Inferior parietal cortex (tissue), 1 donor: ENCODE measurements around the gene TTLL6.
"Not testable (repeated sequence)": the region's sequence is repeated elsewhere in the genome, so short reads cannot be mapped to it uniquely, and the experiment has no call there.

Experiments
- DNase-seq: peaks from one replicate; pipeline ENCODE4 v3.0.0-alpha.2; 2016; ENCODE audit errors: extremely low spot score

The TTLL6 gene

DNA sequence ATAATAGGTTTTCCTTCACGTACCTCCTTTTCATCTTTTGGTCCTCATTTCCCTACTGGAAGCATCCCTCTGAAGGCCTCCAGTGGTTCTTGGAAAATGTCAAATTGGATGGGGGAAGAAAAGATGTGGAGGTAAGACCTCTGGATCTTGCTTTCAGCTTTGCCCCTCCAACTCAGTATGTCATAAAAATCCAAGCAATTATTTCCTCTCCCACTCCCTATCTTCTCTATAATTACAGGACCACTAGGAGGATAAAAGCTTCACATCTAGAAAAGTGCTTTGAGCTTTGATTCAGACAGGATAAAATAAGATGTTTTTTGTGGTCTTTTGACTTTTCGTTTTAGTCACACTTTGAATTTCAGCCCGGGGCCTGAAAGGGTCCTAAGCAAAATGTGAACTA lies 1.7 kb downstream of the TTLL6 start:
- no peak for DNase-seq

DNA sequence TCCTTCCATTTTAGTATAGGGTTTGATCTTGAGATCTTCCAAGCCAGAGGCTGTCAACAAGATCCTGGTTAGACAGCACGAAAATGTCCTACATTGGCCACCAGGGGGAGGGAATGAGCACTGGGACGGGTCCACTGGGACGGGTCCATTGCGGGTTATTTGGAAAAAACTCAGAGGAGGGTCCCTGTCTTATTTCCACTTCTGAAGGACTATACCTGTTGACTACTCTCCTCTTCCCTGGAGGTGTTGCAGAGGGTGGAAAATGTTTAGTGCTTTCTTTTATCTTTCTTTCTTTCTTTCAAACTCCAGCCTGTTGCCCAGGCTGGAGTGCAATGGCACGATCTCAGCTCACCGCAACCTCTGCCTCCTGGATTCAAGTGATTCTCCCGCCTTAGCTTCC lies 2.5 kb downstream of the TTLL6 start:
- DNase-seq = no peak

DNA sequence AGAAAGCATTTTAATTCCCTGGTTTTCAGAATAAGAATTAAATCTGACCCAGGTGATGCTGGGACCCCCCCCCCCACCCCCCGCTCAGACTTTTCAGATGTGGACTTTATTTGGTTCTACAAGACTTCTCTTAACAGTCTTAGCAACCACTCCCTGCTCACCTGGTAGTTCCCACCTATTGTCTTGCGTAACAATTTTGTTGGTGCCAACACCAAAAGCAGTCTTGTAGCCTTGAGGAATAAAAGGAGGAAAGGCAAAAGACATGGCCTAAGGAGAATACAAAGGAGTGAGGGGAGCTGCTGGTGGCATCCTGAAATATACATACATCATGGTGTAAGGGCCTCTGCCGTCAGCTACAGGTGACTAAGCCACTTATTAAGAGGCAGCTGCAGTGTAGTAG lies 5.0 kb downstream of the TTLL6 start:
- no peak for DNase-seq

DNA sequence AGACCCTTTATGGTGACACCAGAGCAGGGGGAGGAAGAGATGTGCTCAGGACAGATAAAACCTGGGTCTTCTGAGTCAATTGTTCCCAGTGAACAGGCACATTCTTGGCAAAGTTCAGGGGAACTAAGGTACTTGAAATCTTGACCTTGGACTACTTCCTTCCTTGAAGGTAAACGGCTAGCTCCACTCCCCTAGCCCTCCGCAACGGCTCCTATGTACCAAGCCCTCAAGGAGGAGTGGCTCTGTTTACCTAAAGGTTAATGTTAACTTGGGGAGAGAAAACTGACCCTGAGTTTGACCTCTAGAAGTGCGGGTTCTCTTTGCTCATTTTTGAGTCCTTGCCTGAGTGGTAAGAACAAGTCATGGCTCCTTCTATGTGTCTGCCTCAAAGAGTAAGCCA lies 7.8 kb downstream of the TTLL6 start:
- no peak for DNase-seq

DNA sequence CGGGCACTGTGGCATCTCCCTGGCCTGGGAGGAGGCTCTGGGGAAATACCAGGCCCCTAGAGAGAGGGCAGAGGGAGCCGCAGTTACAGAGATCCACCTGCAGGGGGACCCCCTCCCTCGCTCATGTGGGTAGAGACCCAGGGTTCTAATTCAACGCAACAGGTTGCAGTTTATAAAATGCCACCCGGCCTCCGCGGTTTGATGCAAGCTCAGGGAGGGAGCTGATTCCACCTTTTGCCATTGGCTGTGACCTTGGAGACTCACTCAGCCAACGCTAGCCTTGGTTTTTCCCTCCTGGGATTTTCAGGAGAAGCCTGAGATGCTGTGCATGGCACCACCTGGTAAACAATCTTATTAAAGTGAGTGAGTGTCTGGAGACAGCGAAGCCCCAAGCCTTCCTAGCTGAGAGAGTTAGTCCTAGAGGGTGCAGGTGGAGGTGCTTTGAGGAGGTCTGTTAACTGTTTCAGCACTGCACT lies 12.1 kb downstream of the TTLL6 start:
- peak; percentile 65 for DNase-seq

DNA sequence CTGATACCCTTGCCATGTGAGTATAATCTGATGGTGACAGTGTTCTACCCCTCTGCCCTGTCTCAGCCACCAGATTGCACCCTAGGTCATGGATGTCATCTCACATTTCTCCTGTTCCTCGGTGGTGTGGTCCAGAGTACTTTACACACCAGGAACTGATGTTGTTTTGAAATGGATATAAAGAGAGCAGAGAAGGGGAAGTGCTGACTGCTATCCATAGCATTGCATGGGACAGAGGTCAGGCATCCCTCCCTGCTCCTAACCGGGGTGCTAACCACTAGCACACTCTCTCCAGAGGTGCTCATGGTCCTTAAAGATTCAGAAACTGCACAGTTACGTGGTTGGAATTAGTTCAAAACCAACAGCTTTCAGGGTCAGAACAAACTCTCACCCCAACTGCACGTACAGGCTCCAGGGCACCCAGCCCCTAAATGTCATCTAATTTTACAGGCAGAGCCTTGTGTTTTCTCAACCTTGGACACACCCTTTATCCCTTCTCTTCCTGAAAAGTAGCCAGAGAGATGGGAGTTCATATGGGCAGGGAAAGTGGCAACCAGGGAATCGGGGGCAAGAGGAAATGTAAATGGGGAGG lies 16.3 kb downstream of the TTLL6 start:
- no peak for DNase-seq

DNA sequence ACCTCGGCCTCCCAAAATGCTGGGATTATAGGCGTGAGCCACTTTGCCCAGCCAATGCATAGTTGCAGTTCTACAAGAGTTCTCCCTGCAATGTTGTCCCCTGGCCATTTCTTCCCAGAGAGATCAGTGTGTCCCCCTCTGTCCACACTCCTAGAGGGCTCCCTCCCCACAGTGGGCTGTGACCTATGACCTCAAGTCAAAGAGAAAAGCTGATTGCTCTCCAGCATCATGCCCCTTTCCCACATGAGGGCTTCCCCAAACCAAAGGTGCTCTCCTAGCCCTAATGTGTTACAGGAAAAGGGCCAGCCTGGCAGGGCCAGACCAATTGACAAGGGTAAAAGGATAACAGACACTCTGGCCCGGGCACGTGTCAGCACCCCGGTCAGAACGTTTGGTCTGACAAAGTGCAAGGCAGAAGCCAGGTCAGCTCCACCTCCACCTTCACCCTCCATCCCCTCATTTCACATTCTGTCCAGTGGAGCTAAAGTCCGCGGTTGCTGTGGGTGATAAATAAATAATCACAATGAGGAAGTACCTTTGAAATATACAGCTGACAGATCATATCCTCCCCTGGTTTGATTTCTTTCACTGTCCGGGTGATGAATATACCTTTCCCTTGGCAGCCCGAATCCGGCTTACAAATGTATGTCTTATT lies 17.8 kb downstream of the TTLL6 start:
- DNase-seq = no peak

DNA sequence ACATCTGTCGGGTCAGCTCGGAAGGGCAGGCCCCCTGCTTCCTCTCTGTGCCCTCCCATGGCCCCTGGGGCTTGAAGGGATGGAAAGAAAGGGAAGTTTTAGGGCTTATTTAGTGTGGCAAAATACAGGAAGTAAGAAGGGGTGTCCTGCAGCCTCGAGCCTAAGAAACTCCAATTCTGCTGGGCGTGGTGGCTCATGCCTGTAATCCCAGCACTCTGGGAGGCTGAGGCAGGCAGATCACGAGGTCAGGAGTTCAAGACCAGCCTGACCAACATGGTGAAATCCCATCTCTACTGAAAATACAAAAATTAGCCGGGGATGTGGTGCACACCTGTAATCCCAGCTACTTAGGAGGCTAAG lies 20.9 kb downstream of the TTLL6 start:
- not testable (repeated sequence) for DNase-seq

DNA sequence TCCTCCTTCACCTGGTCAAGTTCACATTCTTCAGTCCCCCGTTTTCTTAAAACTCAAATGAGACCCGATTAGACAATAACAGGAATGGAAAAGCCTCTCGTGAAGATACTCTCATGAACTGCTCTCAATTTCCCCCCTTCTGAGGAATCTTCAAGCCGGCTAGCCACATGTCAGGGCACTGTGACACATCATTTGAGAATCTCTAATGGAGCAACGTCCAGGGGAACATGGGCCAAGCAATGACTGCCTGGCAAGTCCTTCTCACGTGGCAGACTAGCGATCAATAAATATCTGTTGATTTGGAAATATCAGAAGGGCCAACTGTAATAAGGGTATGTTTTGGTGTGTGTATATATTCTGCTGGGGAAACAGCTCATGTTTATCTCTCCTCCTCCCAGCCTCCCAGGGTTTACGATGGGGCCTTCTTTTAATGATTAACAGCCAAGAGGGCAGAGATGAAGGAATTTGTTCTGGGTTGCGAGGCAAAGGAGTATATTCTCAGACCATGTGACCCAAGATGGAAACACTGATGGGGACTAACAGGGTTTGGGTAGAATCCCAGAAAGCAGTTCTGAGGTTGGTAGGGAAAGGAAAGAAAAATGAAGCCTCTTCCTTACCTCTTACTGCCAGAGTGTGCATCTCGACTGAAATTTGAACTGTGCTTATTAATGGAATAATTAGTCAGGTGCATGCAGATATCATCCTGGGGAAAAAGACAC lies 21.4 kb downstream of the TTLL6 start:
- no peak for DNase-seq

DNA sequence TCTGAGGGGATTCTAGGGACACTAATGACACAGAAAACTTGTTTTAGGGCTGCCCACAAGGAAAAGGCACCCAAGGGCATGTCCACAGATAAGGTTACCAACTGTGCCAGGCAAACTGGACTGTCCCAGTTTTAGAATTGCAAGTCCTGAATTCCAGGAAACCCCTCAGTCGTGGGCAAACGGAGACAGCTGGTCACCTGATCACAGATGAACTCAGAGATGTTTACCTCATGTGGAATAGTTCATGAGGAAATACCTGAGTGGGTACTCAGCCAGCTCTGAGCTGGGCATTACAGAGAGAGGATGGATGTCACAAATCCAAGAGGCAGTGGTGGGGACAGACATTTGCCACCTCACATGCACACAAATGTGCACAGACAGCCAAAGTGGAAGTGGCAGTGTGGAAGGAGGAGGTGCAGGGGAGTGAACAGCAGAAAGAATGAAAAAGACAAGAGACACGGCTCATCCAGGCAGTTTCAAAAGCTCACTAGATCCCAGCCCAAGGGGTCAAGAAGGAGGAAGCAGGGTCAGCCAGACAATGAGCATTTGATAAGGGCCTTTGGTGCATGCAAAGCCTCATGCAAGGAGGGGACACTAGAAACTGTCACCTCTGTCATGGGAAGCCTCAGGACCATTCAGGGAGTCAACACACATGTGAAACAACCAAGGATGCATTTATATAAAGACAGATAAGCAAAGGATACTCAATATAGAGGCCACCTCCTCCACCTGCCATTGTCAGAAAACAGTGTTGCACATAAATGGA lies 24.8 kb downstream of the TTLL6 start:
- DNase-seq = no peak

DNA sequence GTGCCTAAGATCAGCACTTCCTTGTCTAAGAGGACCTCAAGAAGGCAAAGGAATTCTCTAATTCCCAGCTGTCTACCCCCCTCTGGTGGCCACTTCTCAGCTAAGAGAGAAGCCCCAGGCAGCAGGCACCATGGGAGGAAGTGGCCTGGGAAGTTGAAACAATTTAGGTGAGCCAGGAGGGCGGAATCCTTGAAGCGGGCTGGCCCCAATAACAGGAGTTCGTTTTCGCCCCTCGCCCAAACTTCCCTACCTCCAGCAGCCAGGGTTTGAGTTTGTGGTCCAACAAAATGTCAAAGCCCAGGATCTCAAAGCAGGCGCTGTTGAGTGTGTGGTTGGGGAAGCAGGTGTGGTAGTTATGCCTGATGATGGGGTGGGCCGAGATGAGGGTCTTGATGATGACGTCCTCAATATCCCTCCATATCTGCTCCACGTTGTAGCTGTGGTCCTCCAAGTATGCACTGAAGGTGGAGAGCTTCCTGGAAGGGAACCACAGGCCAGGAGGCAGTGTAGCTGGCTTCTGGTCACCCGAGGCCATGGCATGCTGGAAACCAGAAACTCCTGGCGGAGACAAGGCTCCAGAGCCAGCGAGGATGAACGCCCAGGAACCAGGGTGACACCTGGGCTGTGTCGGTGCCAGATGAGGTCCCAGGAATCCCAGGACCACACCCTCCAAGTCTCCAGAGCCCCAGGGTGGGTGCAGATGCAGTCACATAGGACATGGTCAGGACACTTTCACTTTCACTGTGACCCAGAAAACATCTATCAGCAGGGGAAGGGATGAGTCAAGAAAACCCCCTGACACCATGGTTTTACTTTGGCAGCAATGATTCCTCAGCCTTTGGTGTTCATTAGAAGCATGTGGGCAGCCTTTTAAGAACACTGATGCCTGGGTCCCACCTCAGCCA lies 25.6 kb downstream of the TTLL6 start:
- peak; percentile 69 for DNase-seq

DNA sequence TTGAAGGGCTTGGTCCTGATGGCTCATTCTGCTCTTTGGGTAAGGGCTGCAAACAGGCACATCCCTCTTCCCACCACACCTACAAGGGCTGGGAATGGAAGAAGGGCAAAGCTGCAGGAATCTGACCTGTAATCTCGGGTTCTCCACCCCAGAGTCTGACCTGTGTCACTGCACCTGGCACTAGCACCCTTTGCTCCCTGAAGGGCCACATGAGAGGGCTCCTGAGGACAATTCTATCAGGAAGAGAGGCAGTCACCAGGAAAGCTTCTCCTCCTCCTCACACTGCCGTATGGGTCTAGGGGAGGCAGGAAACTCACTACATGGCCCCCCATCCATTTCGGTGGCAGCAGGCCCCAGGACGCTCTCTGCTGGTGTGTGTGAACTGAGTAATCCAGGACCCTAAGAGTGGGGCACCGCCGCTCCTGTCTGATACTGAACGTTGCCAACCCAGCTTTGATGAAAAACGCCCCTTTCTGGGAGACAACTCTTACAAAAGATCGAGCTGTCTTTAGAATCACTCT lies 26.4 kb downstream of the TTLL6 start:
- DNase-seq = no peak

DNA sequence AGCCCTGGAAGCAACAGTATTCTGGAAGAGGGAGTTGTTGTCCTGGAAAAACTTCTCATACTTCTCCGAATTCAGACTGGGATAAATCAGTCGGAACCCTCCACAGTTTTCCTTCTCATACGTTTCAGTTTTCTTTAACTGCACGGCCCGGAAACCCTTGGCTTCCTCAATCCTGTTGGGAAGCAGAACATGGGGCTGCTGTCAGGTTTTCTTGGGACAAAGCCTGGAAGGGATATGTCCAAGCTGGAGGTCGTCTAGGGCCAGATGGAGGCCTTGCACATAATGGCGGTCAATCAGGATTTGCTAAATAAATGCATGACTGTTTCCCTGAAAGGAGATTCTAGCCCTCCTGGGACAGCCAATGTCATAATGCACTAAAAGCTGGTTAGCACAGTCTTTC lies 29.2 kb downstream of the TTLL6 start:
- no peak for DNase-seq

DNA sequence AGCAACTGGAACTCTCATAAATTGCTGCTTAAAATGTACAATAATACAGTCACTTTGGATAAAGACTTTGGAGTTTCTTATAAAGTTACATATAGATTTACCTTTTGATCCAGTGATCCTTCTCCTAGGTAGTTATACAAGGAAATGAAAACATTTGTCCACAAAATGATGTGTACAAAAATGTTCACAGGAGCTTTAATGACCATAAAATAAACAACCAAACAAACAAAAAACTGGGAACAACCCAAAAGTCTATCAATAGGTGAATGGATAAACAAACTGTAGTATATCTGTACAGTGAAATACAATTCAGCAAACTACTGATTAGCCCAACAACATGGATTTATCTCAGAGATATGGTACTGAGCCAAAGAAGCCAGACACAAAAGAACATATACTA lies 37.6 kb downstream of the TTLL6 start:
- no peak for DNase-seq

DNA sequence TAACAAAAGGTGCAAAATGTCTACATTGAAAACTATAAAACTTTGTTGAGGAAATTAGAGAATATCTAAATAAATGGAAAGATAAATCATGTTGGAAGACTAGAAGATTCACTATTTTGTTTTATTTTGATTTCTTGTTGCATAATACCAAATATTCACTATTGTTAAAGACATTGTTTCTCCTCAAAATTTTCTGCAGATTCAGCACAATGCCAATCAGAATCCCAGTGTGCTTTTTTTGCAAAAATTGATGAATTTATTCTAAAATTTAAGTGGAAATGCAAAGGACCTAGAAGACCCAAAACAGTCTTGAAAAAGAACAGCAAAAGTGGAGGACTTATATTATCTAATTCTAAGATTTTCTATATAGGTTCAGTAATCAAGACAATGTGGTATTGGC lies 40.4 kb downstream of the TTLL6 start:
- no peak for DNase-seq

DNA sequence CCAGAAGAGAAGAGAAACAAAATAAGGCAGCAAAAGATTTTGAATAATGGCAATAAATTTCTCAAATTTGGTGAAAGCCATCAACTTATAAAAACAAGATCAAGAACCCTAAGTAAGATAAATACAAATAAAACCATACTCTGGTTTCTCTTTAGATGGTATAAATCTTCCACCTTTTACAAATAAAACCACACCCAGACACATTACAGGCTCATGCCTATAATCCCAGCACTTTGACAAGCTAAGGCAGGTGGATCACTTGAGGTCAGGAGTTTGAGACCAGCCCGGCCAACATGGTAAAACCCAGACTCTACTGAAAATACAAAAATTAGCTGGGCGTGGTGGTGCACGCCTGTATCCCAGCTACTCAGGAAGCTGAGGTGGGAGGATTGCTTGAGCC lies 43.8 kb downstream of the TTLL6 start:
- no peak for DNase-seq

DNA sequence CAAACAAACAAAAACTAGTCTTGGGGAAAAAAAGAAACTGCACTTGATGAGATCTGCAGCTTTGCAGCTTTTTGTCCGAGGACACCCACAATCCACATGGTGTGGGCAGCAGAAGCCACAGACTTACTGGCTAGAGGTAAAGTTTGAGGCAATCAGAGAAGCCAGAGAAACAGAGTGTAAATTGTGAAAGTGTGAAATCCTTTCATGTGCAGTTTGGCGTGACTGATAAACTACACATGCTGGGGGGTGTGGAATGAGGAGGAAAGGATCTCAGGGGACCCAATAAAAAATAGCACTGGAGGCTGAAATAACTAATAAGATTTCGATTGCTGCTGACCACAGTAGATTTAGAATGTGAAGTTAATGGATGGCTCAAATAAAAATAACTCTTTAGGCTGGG lies 46.1 kb downstream of the TTLL6 start:
- no peak for DNase-seq

DNA sequence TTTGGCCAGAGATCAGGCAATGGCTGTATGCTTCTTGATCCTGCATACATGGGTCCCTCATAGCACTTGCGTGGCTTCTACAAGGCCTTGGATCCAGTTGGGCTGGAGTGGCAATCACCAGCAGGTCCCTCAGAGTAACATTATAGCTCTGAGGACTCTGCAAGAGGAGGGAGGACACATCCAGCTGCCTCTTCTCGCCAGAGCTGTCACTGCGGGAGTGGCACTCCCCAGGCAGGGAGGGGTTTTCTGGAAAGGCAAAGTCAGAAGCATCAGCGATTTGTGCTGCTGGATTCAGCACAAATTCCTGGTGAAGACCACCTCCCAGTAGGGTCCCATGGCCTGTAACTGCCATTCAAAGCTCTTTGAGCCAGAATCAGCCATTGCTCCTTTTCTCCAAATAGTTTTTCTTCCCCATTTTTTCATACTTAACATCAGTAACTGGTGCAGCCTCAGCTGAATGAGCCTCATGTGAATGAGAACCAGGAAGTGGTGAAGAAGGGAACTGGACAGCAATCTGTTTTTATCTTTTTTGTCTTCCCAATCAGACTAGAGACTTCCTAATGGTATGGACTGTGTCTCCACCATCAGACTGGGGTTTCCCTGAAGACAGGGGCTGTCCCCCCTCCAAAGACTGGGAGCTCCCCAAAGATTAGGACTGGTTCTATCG lies 47.9 kb downstream of the TTLL6 start:
- DNase-seq = no peak

DNA sequence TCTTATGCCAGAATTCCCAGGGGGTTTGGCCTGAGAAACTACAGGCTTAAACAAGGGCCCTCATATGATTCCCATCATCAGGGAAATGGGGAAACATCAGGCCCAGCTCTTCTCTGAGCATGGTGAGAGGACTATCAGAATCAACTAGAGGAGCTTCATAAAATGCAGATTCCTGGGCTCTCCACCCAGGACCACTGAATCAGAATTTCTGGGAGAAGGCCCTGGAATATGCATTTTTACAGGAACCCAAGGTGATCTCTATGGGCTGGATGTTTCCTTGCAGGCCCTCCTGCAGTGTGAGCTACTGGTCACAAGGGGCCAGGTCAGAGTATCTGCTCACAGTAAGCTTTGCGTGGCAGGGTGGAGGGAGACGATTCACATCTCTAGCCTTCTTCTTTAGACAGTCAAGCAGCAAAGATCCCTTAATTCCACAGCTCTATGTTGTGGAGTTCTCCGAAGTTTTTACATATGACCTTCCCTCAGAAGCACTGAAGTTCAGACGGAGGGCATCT lies 49.7 kb downstream of the TTLL6 start:
- DNase-seq = no peak

DNA sequence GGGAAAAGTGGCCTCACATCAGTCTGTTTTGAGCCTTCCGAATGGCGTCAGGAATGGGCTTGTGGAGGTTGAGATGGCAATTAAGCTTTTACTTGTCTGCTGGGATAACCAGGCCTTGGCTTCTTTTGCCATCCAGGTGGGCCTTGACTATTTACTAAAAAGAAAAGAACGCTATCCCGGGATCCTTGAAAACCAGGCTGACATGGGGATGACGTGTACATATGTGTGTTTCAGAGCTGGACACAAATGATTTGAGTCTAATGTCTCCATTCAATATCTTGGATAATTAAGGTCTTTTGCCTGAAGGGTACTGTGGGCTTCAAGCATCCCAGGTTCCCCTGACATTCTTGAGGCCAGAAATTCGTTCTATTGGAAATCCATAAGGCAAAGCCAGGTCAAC lies 55.9 kb downstream of the TTLL6 start:
- DNase-seq = no peak

DNA sequence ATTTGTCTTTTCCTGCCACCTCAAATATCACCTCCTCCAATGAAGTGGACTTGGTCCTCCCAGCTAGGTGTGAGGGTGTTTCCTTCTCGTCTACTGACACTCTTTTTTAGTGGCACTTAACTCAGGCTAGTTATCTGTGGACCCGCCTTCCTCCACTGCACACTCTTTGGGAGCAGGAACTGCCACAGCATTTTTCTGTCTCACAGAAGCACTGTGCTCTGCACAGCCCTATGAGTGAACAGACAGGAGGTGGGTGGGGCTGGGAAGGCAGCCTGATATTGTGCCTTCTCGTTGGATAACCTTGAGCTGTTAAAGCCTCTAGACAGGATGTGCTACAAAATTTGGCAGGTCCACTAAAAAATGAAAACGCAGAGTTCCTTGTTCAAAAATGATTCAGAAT lies 56.6 kb downstream of the TTLL6 start:
- no peak for DNase-seq
